Measurements from ENCODE around the gene SLC27A6.

The SLC27A6 gene

DNA sequence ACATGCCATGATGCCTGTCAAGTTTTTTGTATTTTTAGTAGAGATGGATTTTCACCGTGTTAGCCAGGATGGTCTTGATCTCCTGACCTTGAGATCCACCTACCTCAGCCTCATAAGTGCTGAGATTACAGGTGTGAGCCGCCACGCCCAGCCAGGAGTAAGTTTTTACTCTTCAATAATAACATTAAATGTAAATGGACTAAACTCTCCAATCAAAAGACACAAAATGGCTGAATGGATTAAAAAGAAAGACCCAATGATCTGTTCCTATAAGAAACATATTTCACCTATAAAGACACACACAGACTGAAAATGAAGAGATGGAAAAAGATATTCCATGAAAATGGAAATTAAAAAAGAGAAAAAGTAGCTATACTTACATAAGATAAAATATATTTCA, 92.0 kb downstream of the SLC27A6 start:
- Histone ChIP-seq H3K27ac (ENCODE audit: extremely low read depth, low read depth, low read length) (no peak overlapping the region), H3K4me1 (ENCODE audit: control insufficient read depth, insufficient read depth, low read length) (no peaks in the 10 kb centered on the region), H3K4me3 (ENCODE audit: low read depth, low read length) (no peak overlapping the region), H3K36me3 (ENCODE audit: control insufficient read depth in 2 of 2, insufficient read depth in 1 of 2, low read length in 2 of 2) (no peaks in the 10 kb centered on the region), H3K9me3 (ENCODE audit: control insufficient read depth, insufficient read depth, low read depth, low read length) (no peaks in the 10 kb centered on the region)
- POLR2A ChIA-PET, result no interaction called here
- TF ChIP-seq ZNF324 (tag by site-specific recombination; IDR thresholded peaks at IDR 0.05), result no peak
- TF ChIP-seq HIC1 (tag by site-specific recombination; IDR thresholded peaks at IDR 0.05), result no peak
- TF ChIP-seq ELK4 (IDR thresholded peaks at IDR 0.05; ENCODE audit: borderline replicate concordance, low read depth, low read length), result no peak
- CTCF ChIA-PET, result interaction anchor here (0.8 kb wide), 1 partner anchor 12 kb away, joined by 3 read pairs; no protein-coding TSS in a partner anchor

DNA sequence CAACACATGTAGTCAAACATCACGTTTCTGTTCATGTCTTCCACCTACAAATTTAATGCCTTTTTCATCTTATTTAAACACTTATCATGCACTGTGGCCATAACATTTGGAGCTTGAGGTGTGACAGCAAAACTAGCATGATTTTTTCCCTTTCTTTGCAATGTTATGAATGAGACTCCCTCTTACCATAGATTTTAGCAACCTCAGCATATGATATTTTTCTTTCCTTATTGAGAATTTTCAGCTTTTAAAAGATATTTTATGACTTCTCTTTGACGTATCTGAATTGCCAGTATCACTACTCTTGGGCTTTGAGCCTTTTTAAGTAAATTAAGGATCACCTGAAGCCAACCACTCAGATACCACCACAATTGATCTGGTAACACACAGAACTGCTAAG, 96.6 kb downstream of the SLC27A6 start:
- Histone ChIP-seq H3K4me3 (ENCODE audit: low read depth, low read length) (no peak overlapping the region), H3K27ac (ENCODE audit: extremely low read depth, low read depth, low read length) (no peak overlapping the region), H3K36me3 (ENCODE audit: control insufficient read depth in 2 of 2, insufficient read depth in 1 of 2, low read length in 2 of 2) (no peaks in the 10 kb centered on the region), H3K4me1 (ENCODE audit: control insufficient read depth, insufficient read depth, low read length) (no peaks in the 10 kb centered on the region; the same call in 1 of the 2 replicates), H3K9me3 (ENCODE audit: control insufficient read depth, insufficient read depth, low read depth, low read length) (no peaks in the 10 kb centered on the region)
- POLR2A ChIA-PET, result no interaction called here
- TF ChIP-seq, protein P1, sequence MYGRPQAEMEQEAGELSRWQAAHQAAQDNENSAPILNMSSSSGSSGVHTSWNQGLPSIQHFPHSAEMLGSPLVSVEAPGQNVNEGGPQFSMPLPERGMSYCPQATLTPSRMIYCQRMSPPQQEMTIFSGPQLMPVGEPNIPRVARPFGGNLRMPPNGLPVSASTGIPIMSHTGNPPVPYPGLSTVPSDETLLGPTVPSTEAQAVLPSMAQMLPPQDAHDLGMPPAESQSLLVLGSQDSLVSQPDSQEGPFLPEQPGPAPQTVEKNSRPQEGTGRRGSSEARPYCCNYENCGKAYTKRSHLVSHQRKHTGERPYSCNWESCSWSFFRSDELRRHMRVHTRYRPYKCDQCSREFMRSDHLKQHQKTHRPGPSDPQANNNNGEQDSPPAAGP (tag by site-specific recombination; IDR thresholded peaks at IDR 0.05), result no peak
- TF ChIP-seq ZNF239 (tag by site-specific recombination; IDR thresholded peaks at IDR 0.05), result no peak
- TF ChIP-seq, protein P2, sequence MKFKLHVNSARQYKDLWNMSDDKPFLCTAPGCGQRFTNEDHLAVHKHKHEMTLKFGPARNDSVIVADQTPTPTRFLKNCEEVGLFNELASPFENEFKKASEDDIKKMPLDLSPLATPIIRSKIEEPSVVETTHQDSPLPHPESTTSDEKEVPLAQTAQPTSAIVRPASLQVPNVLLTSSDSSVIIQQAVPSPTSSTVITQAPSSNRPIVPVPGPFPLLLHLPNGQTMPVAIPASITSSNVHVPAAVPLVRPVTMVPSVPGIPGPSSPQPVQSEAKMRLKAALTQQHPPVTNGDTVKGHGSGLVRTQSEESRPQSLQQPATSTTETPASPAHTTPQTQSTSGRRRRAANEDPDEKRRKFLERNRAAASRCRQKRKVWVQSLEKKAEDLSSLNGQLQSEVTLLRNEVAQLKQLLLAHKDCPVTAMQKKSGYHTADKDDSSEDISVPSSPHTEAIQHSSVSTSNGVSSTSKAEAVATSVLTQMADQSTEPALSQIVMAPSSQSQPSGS (tag by site-specific recombination; IDR thresholded peaks at IDR 0.05; ENCODE audit: low read depth), result no peak
- no peak for TF ChIP-seq ZNF311 (tag by site-specific recombination; IDR thresholded peaks at IDR 0.05; ENCODE audit: borderline replicate concordance)
- TF ChIP-seq ZNF211 (tag by site-specific recombination; IDR thresholded peaks at IDR 0.05; ENCODE audit: low read depth), result no peak
- no peak for TF ChIP-seq ZNF302 (tag by site-specific recombination; IDR thresholded peaks at IDR 0.05; ENCODE audit: low read depth)
- no peak for TF ChIP-seq AEBP2 (tag by site-specific recombination; IDR thresholded peaks at IDR 0.05; ENCODE audit: borderline replicate concordance)
- TF ChIP-seq, protein P3, sequence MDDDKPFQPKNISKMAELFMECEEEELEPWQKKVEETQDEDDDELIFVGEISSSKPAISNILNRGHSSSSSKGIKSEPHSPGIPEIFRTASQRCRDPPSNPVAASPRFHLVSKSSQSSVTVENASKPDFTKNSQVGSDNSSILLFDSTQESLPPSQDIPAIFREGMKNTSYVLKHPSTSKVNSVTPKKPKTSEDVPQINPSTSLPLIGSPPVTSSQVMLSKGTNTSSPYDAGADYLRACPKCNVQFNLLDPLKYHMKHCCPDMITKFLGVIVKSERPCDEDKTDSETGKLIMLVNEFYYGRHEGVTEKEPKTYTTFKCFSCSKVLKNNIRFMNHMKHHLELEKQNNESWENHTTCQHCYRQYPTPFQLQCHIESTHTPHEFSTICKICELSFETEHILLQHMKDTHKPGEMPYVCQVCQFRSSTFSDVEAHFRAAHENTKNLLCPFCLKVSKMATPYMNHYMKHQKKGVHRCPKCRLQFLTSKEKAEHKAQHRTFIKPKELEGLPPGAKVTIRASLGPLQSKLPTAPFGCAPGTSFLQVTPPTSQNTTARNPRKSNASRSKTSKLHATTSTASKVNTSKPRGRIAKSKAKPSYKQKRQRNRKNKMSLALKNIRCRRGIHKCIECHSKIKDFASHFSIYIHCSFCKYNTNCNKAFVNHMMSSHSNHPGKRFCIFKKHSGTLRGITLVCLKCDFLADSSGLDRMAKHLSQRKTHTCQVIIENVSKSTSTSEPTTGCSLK (tag by site-specific recombination; IDR thresholded peaks at IDR 0.05), result no peak
- no peak for TF ChIP-seq ZNF37A (tag by site-specific recombination; IDR thresholded peaks at IDR 0.05)
- TF ChIP-seq ZNF629 (tag by site-specific recombination; IDR thresholded peaks at IDR 0.05), result no peak
- no peak for TF ChIP-seq ZNF112 (tag by site-specific recombination; IDR thresholded peaks at IDR 0.05)
- no peak for TF ChIP-seq ZNF16 (tag by site-specific recombination; IDR thresholded peaks at IDR 0.05; ENCODE audit: low read depth)
- TF ChIP-seq ZNF354C (tag by site-specific recombination; IDR thresholded peaks at IDR 0.05; ENCODE audit: borderline replicate concordance, low read depth), result no peak
- TF ChIP-seq RBAK (tag by site-specific recombination; IDR thresholded peaks at IDR 0.05), result no peak
- no peak for TF ChIP-seq ZNF214 (tag by site-specific recombination; IDR thresholded peaks at IDR 0.05; ENCODE audit: borderline replicate concordance)
- TF ChIP-seq, protein P4, sequence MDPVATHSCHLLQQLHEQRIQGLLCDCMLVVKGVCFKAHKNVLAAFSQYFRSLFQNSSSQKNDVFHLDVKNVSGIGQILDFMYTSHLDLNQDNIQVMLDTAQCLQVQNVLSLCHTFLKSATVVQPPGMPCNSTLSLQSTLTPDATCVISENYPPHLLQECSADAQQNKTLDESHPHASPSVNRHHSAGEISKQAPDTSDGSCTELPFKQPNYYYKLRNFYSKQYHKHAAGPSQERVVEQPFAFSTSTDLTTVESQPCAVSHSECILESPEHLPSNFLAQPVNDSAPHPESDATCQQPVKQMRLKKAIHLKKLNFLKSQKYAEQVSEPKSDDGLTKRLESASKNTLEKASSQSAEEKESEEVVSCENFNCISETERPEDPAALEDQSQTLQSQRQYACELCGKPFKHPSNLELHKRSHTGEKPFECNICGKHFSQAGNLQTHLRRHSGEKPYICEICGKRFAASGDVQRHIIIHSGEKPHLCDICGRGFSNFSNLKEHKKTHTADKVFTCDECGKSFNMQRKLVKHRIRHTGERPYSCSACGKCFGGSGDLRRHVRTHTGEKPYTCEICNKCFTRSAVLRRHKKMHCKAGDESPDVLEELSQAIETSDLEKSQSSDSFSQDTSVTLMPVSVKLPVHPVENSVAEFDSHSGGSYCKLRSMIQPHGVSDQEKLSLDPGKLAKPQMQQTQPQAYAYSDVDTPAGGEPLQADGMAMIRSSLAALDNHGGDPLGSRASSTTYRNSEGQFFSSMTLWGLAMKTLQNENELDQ (tag by site-specific recombination; IDR thresholded peaks at IDR 0.05; ENCODE audit: low read depth), result no peak
- no peak for TF ChIP-seq ZNF510 (tag by site-specific recombination; IDR thresholded peaks at IDR 0.05; ENCODE audit: insufficient replicate concordance)
- TF ChIP-seq TRIM28 (IDR thresholded peaks at IDR 0.05; ENCODE audit: borderline replicate concordance, low read length), result no peak
- CTCF ChIA-PET, result no interaction called here

All from HEK293 (cell line).